Spinal cord (tissue), 10 donors: ENCODE measurements around the gene PDLIM5. TPM values are rescaled to one million over a fixed set of nuclear protein-coding genes. Genes with fewer than 3 reads are reported as not detected.
"Not testable (repeated sequence)": the region's sequence is repeated elsewhere in the genome, so short reads cannot be mapped to it uniquely, and the experiment has no call there.

ENCODE experiments used
- DNase-seq, 6 donors: peaks; one replicate each; pipeline versions ENCODE4 v3.0.0 to v3.0.0-alpha.2; 2013 to 2015; ENCODE audit warnings: low spot score in 6 of 6, low read depth in 4 of 6
- H3K27ac ChIP-seq: one replicate; pipeline ENCODE4 v1.5.1; 2013; ENCODE audit warnings: low read depth, low read length, control low read depth
- H3K27me3 ChIP-seq: one replicate; pipeline ENCODE4 v1.6.1; 2013; ENCODE audit warnings: low read length; ENCODE audit not compliant: control insufficient read depth, insufficient read depth
- H3K36me3 ChIP-seq: one replicate; pipeline ENCODE4 v1.6.1; 2013; ENCODE audit warnings: low read length; ENCODE audit not compliant: control insufficient read depth, insufficient read depth
- H3K4me1 ChIP-seq: one replicate; pipeline ENCODE4 v1.6.1; 2013; ENCODE audit warnings: low read length; ENCODE audit not compliant: control insufficient read depth, insufficient read depth
- H3K4me3 ChIP-seq: one replicate; pipeline ENCODE4 v1.5.1; 2013; ENCODE audit warnings: low read depth, low read length, control low read depth
- H3K9me3 ChIP-seq: one replicate; pipeline ENCODE4 v1.6.1; 2013; ENCODE audit warnings: low read length; ENCODE audit not compliant: control insufficient read depth, insufficient read depth
- WGBS: methylation state at CpG from one replicate; pipeline ENCODE4 v1.1.5; 2013; ENCODE audit warnings: missing lambda C conversion rate; ENCODE audit not compliant: insufficient coverage; 5-methylcytosine and 5-hydroxymethylcytosine counted together
- polyA plus RNA-seq, 2 donors: library from polyadenylated mRNA; unstranded; fragments of 120-200 nt; gene quantifications; one replicate each; pipeline ENCODE4 v1.2.1, GENCODE V29; 2013; ENCODE audit not compliant: insufficient read length in 2 of 2
- total RNA-seq, 2 donors: library from RNA; depleted of rRNA in 1 of 2; stranded (reverse); fragments of 120-200 nt in 1 of 2; fragments of >200 nt in 1 of 2; gene quantifications; one replicate each; pipeline versions ENCODE4 v1.2.3 to v1.2.4, GENCODE V29; 2013 to 2014
- donor health status: healthy.

Gene PDLIM5
- total and polyA plus RNA-seq, 4 donors = 43.7 to 102 (median 72.0) TPM

DNA sequence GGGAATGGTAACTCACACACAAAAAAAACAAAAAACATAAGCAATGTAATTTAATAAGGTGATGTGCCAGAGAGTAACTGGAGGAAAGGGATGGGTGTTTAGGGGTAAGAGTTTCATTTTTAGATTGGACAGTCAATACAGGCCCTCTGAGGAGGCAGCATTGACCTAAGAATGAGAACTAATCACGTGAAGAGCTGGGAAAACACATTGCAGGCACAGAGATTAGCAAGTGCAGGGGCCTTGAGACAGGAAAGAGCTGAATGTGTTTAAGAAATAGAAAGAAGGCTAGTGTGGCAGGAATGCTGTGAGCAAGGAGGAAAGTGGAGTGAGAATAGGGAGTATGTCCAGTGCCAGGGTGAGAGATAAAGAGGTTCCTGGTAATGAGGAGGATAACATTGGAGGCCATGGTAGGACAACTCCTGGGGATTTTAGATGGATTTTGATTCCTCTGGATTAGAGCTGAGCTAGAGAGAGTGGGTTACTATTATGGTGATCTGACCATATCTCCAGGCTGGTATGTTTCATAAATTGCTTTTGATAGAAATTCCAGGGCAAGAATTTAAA, 17.6 kb downstream of the PDLIM5 start:
- no peaks in the 10 kb centered on the region for H3K36me3 ChIP-seq
- no peak overlapping the region for H3K27ac ChIP-seq
- no peak overlapping the region for H3K4me3 ChIP-seq
- no peaks in the 10 kb centered on the region for H3K4me1 ChIP-seq
- no peaks in the 10 kb centered on the region for H3K27me3 ChIP-seq
- no peaks in the 10 kb centered on the region for H3K9me3 ChIP-seq
- WGBS = 79% methylated on average over 1 of the region's 1 CpG
- DNase-seq = no peak

DNA sequence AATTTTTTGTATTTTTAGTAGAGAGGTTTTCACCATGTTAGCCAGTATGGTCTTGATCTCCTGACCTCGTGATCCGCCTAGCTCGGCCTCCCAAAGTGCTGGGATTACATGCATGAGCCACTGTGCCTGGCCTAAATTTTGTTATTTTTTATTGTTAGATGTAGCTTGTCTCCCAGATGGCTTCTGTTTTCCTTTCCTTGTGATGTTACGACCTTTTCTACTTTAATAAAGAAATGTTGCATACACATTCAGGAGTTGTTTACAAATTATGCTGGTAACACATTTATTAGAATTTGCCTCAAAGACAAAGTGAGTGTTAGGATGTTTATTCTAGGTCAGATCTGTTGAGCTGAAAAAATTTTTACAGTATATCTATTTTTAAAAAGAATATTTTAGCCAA, 18.4 kb downstream of the PDLIM5 start:
- no peak overlapping the region for H3K4me3 ChIP-seq
- WGBS = no CpG with 5 or more reads among the region's 4 CpGs
- no peak overlapping the region for H3K27ac ChIP-seq
- no peaks in the 10 kb centered on the region for H3K4me1 ChIP-seq
- H3K27me3 ChIP-seq = no peaks in the 10 kb centered on the region
- no peaks in the 10 kb centered on the region for H3K9me3 ChIP-seq
- DNase-seq = no peak
- no peaks in the 10 kb centered on the region for H3K36me3 ChIP-seq

- H3K36me3 ChIP-seq, H3K9me3 ChIP-seq, H3K4me3 ChIP-seq, H3K27me3 ChIP-seq, H3K27ac ChIP-seq, DNase-seq, H3K4me1 ChIP-seq: not testable (repeated sequence)
- no CpG with 5 or more reads among the region's 4 CpGs for WGBS
Measured at GRCh38 chr4:94470782-94471181, 19.0 kb downstream of the PDLIM5 start.

- peak in 1 of 6 donors; percentile 9 for DNase-seq
- Histone ChIP-seq H3K27ac (no peak overlapping the region), H3K9me3 (no peaks in the 10 kb centered on the region), H3K27me3 (no peaks in the 10 kb centered on the region), H3K4me1 (no peaks in the 10 kb centered on the region), H3K4me3 (no peak overlapping the region), H3K36me3 (no peaks in the 10 kb centered on the region)
- no CpG with 5 or more reads among the region's 5 CpGs for WGBS
Measured at GRCh38 chr4:94472056-94472826, 20.5 kb downstream of the PDLIM5 start.

DNA sequence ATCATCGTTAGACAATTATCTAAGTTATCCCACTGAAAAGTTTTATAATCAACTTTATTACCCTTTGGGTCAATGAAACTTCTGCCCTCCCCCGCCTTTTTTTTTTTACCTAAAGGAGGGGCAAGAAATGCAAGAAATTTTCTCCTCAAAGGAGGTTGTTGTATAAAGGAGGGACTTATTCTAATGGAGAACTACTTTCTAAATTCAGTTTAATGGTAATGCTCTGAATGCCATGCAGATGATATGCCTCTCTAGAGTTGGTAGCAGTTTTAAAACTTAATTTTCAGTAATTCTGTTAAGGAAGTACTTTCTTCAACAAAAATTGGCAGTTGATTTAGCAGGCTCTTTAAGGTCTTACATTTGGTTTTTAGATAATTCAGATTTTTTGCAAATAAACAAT, 23.3 kb downstream of the PDLIM5 start:
- no peaks in the 10 kb centered on the region for H3K4me1 ChIP-seq
- H3K9me3 ChIP-seq = no peaks in the 10 kb centered on the region

DNA sequence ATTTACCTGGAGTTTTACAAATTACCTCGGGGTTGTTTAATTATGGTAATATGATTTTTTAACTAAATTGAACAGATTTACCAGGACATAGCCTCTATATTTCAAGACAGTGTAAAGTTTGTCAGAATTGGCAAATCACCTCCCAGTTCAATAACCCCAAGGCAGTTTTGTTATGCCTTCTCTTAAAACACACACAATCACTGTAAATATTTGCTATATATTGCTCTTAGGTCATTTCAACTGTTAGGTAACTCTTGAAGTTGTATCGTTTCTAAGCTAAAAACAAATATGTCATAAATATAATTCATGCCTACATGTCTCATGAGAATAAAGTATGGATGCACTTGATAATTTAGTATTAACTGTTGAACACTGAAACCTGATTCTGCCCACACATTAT, 24.1 kb downstream of the PDLIM5 start:
- DNase-seq = no peak
- no peaks in the 10 kb centered on the region for H3K4me1 ChIP-seq
- H3K9me3 ChIP-seq = no peaks in the 10 kb centered on the region
- H3K27ac ChIP-seq = no peak overlapping the region
- H3K27me3 ChIP-seq = no peaks in the 10 kb centered on the region
- H3K36me3 ChIP-seq = no peaks in the 10 kb centered on the region
- H3K4me3 ChIP-seq = no peak overlapping the region
- WGBS = no CpG with 5 or more reads among the region's 2 CpGs

More for the DNA sequence above, 23.3 kb downstream of the PDLIM5 start:
- Histone ChIP-seq H3K36me3 (no peaks in the 10 kb centered on the region), H3K4me3 (no peak overlapping the region), H3K27ac (no peak overlapping the region), H3K27me3 (no peaks in the 10 kb centered on the region)
- no peak for DNase-seq
- no CpG with 5 or more reads among the region's 2 CpGs for WGBS

DNA sequence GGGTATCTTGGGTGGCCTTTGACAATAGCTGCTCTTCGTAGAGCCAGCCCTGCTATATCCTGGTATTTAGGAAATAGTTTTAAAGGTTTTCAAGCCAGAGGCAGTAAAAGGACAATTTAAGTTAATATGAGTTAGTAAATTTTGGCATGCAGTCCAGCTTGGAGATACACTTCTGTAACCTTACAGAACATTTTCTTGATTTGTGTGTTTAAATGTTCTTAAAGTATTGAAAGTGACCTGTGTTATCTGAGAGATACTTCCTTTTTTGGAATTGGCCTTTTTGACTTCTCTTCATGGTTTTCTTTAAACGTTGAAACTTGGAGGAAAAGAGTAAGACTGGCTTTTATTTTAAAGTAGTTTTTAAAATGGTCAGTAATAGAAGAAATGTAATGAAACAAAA, 25.5 kb downstream of the PDLIM5 start:
- Histone ChIP-seq H3K27ac (no peak overlapping the region), H3K4me3 (no peak overlapping the region), H3K27me3 (no peaks in the 10 kb centered on the region), H3K9me3 (no peaks in the 10 kb centered on the region), H3K4me1 (no peaks in the 10 kb centered on the region), H3K36me3 (no peaks in the 10 kb centered on the region)
- 60% methylated on average over 2 of the region's 2 CpGs for WGBS
- DNase-seq = no peak

- not testable (repeated sequence) for DNase-seq, H3K27me3 ChIP-seq, H3K4me3 ChIP-seq, H3K36me3 ChIP-seq, H3K4me1 ChIP-seq, H3K9me3 ChIP-seq, H3K27ac ChIP-seq
- WGBS = no CpG with 5 or more reads among the region's 3 CpGs
Measured at GRCh38 chr4:94478805-94479204, 27.1 kb downstream of the PDLIM5 start.

DNA sequence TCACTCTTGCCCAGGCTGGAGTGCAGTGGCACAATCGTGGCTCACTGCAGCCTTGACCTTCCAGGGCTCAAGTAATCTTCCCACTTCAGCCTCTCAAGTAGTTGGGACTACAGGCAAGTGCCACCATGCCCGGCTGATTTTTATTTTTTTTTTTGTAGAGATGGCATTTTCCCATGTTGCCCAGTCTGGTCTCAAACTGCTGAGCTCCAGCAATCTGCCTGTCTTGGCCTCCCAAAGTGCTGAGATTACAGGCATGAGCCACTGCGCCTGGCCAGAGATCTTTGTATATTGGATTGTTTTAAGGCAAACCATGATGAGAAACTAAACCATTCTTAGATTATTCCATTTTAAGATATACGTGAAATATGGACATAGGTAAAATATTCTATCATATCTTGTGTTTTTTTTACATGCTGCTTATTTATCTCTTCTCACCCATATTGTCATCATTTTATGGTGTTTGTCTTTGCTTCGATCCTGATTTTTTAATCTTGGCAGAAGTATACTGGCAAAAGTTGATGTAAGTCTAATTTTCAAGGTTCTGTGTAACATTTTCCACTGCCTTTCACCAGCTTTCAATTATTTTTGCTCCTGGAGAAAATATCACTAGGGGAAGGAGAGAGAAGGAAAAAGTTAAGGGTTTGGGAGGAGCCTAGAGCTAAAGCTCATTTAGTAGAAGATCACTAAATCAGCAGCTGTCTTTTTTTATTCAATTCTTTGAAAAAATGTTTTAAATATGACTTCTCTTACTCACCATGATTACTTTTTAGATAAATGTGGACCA, 27.8 kb downstream of the PDLIM5 start:
- Histone ChIP-seq H3K4me3 (no peak overlapping the region), H3K27me3 (no peaks in the 10 kb centered on the region), H3K36me3 (no peaks in the 10 kb centered on the region), H3K4me1 (no peaks in the 10 kb centered on the region), H3K9me3 (no peaks in the 10 kb centered on the region), H3K27ac (no peak overlapping the region)
- DNase-seq = no peak
- WGBS = no CpG with 5 or more reads among the region's 5 CpGs
